GM21526 (cell line): ENCODE results near the gene GATAD2B.

Experiments used
- ATAC-seq: cut with Tn5 transposase; IDR thresholded peaks from one replicate; pipeline ENCODE4 v1.9.1; 2021; ENCODE audit warnings: moderate library complexity; ENCODE audit not compliant: unreplicated experiment, low FRiP score

The GATAD2B gene

DNA sequence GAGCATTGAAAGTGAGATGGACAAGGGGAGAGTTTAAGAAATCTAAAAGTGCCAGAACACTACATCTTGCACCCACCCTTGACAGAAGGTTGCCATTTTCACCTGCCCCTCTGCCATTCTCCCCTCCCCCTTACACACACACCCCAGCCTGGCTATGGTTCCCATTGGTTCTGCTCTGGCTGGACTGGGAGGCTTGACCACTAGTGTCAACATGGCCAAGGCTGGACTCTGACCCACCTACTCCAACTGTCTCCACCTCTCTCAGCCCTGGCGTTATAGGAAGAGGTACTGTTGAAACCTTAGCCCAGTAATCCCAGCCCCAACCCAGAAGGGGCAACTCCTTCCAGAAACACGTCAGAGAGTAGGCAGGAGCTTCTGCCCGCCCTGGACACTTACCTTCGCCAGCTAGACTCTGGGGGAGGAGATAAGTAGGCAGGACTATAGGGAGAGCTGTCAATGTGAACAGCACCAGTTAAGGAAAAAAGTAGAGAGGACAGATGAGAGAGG, 31.1 kb upstream of the GATAD2B start:
- no peak for ATAC-seq

DNA sequence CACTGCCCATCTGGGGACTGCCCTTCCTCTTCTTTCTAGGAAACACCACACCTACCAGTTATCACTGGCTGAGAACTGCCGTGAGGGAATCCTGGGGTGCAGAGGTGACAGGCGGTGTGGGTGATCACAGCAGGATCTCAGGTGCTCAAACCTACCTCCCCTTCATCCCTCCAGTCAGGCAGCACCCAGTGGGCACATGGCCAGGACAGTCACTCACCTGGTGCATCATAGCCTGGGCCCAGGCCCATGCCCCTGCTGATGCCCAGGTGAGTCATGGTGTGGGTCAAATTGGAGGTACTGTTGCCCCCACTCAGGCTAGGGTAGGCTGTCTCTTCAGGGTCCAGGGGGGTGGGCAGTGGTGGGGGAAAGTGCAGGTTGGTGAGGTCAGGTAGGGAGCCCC, 29.0 kb upstream of the GATAD2B start:
- ATAC-seq = no peak

DNA sequence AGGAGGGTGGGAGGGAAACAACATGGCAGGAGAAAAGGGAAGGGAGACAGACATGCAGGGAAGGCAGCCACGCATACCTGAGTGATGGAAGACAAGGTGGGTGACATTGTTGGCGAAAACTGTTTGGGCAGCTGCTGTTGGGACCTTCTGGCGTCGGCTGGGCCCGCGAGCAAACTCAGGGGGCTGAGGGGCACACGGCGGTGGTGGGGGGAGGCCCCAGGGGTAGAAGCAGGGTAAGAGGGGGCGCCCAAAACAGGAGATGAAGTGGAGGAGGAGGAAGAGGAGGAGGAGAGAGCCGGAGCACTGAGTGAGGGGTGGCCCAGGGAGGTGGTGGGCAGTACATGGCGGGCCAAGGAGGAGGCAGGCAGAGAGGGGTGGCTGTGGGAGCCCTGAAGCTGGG, 28.4 kb upstream of the GATAD2B start:
- no peak for ATAC-seq

DNA sequence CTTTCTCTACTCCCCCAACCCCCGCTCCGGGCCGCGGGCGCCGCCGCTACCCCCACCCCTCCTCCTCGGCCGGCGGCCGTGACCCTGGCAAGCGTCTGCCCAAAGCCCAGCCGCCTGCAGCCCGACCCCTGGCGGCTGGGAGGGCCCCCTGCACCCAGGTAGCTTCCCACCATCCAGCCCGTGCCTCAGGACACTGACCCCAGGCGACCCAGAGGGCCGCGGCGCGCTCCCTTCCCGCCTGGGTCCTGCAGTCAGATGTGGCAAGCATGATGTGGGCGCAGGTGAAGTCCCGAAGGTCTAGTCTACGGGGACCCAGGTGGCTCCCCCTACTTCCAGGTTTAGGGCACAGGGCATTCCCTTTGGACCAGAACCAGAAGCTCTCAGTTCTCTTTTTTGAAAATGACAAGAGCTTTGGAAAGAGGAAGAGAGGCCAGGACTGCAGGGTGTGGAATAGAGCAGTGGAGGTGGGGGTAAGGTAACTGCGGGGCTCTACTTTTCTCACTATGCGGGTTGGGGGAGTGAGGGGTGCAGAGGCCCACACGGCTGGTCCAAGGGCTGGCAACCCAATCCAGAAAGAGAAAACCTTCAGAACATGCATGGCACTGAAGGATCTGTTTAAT, 24.0 kb upstream of the GATAD2B start, which contains the start of gene DENND4B:
Gene DENND4B, minus strand, starts transcription at position 97 of the 620 bp plus-strand sequence. CDS start 2,344 bp downstream, outside the sequence.
- ATAC-seq = peak; percentile 48

DNA sequence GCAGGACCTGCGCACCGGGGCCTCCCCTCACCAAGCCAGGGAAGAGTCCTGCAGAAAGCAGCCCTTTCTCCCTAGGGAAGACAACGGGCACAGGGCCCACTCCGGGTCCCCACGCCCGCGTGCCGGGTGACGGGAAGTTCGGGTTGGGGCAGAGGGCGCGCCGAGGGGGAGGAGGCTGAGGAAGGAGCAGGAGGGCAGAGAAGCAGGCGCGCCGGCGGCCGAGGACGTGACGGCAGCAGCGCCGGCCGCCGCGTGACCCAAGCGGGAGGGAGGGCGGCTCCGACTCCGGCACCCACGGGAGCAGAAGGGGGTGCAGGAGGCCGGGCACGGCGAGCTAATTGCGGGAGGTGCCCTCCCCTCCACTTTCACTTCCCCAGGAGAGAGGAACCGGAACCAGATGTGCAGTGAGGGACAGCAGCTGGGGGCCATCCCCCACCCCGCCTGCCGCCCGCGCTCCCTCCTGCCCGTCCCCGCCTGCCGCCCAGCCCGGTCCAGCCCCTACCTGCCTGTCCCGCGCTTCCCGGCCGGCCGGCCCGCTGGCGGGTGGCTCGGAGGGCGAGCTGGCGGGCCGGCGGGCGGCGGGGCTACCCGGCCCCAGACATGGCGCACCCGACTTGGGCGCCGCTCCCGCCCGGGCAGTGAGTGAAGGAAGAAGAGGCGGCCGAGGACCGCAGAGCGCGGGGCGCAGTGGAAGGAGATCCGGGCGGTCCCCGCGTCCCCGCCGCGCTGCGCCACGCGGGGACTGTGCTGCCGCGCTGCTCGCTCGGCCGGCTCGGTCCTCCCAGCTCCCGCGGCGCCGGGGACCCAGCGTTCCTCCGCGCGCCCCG, 23.2 kb upstream of the GATAD2B start:
- peak; percentile 47 for ATAC-seq

DNA sequence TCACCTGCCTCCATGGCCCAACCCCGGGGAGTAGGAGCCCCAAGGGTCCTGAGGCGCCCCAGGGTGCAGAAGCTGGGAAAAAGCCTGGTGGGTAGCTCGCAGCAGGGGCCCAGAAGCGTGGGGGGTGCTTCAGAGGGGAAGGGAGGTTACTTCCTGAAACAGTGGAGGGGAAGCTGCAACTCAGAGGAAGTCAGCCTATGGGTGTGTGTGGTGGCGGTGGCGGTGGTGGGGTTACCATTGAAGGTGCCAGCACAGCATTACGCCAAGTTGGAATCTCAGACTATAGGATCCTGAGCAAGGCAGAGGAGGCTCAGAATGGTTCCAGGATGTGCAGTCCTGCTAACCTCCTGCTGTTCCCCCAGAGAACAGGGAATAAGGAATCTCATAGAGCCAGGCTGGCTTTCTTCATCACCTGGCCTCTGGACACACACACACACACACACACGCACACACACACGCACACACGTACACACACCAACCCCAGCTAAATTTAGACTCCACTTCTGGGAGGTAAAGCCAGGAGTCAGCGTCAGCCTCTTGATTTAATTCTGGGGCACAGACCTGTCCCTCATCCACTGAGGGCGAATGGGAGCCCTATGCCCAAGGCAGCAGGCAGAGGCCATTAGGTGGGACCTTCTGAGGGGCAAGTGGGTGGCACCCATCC, 22.5 kb upstream of the GATAD2B start:
- ATAC-seq = peak; percentile 27

DNA sequence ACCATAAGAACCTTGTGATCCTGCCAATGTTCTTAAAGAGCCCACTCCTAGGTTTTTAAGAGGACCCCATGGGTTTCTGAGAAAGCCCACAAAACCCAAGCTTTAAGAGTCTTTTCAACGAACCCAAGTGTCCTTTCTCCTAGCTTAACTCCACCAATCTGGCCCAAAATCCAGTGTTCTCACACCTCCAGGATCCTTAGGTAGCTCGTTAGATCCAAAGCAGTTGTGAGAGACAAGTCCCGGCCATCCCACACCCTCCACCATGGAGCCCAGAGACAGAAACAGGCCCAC, 22.0 kb upstream of the GATAD2B start:
- ATAC-seq = no peak

DNA sequence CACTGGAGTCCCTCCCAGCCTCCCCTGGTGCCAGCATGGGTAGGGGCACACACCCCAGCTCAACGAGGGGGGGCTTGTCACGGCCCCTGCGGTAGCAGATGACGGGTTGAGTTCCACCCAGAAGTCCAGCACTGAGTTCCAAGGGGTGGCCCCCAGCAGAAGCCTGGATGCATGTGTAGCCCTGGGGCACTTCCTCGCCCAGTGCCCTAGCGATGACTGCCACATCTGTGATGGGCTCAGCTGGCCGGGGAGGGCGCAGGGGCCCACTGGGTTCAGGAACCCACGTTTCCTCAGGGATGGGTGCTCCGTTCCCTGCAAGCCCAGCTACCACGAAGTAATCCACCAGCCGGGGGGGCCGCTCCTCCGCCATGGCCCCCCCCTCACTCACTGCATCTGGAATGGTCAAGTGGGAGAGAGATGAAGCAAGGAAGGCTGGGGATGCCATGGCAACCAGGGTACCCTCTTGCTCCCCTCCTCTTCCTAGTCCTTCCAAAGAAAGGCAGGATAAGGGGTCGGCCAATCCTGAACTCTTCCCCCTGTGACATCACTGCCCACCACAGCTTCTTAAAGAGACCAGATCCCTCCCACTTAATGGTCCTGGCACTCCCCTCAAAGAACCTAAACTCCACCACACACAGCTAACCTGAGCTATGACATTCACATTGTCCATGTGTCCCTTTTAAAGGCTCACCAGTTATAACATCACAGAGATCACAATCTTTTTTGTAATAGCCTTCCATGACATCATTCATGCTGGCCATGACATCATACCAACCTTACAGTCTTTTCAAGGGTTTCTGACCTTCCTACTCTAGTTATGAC, 21.4 kb upstream of the GATAD2B start:
- ATAC-seq = no peak

DNA sequence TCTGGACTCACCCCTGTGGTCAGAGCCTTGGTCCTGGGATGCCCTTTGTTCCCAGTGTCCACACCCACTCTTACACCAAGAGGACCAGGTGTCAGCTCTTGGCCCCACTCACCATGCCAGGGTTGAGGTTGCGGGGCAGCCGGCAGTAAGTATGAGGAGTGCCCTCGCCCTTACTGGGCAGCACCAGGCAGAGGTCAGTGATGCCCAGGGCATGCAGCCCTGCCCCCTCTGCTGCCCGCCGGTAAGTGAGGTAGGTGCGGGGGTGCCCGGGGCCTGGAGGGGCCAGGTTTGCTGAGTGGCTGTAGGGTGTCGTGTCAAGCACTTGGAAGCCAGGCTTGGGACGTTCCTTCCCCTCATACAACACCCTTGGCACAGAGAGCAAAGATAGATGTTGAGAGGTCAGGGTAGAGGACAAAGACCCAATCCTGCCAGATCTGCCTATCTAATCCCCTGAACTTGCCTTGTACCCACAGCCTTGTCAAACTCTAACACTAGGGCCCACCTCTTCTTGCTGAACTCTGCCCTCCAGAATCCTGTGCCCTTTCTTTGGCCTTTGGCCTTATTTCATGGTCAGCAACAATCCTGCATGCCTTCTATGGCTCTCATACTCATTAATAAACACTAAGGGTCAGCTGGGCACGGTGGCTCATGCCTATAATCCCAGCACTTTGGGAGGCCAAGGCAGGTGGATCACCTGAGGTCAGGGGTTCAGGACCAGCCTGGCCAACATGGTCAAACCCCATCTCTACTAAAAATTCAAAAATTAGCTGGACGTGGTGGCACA, 20.2 kb upstream of the GATAD2B start:
- ATAC-seq = no peak

DNA sequence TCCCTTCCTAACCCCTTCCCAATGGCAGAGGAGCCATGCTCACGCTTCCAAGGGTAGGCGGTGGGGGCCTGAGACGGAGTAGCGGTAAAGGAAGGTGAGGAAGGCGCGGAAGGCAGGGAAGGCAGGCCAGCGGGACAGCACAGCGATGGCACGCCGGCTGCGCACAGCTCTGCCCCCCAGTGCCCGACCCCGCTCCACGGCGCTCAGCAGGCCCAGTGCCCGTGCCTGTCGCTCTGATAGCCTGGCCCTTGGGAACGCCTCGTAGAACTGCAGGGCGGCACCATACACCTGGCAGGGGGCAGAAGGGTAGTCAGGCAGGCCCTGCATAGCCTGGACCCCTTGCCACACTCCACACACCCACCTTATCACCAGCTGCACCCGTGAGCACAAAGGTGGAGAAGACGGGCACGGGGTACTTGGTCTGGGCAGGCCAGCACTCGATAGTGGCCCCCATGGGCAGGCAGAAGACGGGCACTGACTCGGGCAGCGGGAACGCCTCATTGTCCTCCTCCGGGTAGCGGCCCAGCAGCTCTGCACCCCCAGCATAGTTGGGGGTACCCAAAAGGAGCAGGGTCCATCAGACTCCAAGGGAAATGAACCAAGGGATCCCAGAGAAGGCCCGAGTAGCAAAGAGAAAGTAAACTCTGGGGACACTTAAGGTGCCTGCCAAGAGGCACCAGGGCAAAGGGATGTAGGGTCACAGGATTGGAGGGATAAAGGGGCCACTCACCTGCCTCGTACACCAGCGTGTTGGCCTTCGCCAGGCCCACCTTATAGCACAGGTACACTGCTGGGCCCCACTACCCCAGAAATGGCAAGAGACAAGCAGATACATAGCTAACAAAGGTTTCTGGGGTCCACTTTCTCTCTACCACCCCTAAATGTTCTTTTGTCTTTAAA, 19.3 kb upstream of the GATAD2B start:
- ATAC-seq = no peak

DNA sequence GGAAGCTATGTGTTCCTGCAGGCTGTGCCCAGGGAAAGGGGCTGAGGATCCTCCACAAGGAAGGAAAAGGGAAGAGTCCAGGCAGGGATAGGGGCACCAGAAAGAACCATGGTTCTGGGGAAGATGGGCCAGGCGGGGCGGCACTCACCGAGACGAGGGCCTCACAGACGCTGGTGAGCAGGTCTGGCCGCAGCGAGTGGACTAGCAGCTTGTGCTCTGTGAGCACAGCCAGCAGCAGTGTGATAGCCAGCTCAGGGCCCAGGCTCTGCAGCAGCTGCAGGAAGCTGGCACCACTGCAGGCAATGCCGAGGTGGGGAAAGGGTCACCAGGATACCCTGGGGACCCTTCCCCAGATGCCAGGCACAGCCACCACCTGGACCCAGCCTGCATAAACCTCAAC, 18.0 kb upstream of the GATAD2B start:
- ATAC-seq = no peak

DNA sequence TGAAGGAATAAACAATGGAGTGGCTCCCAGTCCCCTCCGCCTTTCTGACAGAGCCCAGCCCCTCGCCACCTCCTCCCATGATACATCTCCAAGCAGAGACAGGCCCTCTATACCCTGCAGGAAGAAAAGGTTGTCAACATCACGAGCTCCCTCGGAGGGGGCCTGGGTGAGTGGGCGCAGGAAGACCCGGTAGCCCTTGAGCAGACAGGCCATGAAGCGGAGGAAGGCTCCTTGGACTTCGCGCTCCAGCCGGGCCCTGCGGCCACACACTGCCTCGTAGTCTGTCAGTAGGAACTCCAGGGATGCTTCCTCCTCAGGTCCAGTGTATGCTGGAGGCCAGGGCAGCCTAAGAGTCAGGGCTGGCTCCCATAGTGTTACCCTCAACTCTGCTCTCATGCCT, 16.7 kb upstream of the GATAD2B start:
- ATAC-seq = no peak

DNA sequence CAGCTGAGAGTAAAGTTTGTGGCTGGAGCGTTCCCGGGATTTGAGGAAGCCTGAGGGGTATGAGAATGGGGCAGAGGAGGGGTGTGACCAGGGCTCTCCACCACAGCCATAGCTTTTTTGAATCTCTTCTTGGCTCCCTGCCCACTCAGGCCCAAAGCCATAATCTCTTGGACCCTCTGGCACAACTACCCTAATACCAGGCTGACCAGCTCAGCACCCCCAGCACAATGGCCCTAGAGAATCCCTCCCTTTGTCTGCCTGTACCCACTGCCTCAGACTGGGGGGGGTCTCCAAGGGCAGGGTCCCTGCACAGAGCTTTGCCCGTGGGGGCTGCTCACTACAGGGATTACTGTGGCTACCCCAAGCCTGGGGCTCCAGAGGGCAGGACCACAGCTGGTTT, 16.2 kb upstream of the GATAD2B start:
- no peak for ATAC-seq

DNA sequence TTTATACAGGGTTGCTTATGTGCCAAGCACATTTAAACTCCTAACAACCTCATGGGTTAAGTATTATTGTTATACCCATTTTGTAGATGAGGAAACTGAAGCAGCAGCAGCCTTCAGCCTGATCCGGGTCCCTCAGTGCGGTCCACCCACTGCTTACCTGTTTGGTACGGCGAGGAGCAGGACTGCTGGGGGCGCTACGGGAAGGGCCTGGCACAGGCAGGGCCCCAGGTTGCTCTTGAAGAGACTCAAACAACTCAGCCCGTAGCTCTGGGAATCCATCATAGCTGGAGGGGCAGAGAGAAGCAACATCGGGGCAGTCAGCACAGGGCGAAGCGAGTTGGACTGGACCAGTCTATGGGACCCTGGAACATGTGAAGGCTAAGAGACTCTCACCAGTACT, 14.6 kb upstream of the GATAD2B start:
- ATAC-seq = no peak

DNA sequence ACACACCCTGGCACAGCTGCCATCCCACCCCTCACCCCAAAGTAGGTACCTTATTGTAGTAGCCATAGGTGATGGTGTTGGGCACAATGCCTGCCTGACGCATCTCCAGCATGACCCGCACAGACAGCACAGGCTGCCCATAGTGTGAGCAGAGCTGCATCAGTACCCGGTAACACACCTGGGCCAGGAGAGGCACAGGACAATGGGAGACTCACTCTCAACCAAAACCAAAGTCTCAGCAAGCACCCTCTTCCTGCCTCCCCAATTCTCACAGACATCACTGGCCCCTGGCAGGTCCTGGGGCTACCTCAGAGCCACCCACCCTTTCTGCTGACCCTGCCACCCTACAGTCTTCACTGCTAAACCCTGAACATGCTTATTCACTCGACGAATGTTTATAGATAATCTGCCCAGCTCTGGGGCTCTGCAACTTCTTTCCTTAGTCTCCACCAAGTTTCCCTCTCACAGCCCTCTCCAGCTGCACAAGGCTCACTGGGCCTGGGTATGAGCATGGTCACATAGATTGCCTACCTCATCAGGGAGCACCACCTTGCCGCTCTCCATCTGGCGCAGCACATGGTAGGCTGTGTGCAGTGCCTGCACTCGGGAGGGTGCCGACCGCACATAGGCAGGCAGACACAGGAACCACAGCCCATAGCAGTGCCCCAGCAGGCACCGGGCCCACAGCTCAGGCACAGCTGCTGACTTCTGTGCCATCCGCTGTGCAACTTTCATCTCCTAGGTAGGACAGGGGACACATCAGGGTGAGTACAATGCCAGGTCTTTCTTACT, 13.4 kb upstream of the GATAD2B start:
- ATAC-seq = no peak

DNA sequence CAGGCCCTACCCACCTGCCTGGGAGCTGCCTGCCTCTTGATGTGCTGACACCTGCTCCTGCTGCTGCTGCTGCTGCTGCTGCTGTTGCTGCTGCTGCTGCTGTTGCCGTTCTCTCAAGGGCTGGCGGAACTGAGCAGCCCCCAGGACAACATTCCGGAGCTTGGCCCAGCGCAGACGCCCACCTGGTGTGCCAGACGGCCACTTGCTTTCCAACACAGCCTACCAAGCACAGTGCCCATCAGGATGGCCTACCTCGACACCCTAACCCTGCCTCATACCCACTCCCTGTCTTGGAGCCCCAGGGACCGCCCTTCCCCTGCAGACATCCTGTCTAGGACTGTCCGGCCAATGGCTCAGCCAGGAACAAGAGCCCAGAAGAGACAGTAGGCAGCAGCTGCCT, 12.0 kb upstream of the GATAD2B start:
- ATAC-seq = no peak

DNA sequence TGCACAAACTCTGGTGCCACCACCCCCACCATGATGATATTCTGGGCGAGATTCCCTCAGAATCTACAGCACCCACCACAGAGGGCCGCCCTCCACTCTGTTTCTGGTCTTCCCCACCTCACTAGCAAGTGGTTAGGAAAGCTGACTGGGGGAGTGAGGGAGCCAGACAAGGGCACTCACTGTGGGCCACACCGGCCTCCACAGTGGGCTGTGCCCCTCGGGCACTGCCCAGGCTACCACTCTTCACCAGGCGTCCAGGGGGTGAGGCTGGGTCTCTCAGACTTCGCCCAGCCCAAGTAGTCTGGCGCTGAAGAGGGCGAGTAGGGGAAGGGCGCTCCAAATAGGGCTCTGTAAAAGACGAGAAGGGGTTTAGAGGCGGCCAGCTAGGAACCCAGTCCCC, 11.2 kb upstream of the GATAD2B start:
- no peak for ATAC-seq

DNA sequence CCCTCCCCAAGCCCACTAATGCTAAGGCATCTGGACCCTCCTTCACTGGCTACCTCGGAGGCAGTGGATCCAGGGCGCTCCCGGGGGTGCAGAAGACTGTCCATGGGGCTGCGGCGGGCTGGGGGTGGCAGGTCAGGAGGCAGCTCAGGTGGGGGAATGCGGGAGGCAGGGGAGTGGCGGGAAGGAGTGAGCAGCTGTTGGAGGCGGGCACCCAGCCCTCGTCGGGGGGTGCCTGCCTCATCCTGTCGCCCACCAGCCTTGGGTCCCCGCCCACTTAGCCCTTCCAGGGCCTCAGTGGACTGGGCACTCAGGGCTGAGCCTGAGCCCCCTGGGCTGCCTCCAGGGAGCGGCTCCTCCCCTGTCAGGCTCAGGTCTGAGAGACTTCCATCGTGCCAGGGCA, 10.7 kb upstream of the GATAD2B start:
- no peak for ATAC-seq
